Body of pancreas (tissue), 4 donors: ENCODE measurements around the gene ADGRF5. TPM values are rescaled to one million over a fixed set of nuclear protein-coding genes. Genes with fewer than 3 reads are reported as not detected.

ENCODE experiments used
- ATAC-seq: fragments of 150-250 bp; one replicate; pipeline ENCODE4 v1.9.1; 2016
- DNase-seq, 4 donors: peaks; one replicate each; pipeline ENCODE4 v3.0.0-alpha.2; 2019
- H3K27ac ChIP-seq, 4 donors: fragments of 200-600 bp; sonication (generic); 1 replicate in 3 of 4; 2 replicates in 1 of 4; pipeline versions ENCODE4 v1.5.1 to v1.6.1; 2016 to 2019; ENCODE audit warnings: mild to moderate bottlenecking in 1 of 4, mixed read lengths in 1 of 4, moderate library complexity in 1 of 4
- H3K27me3 ChIP-seq, 2 donors: fragments of 200-600 bp; sonication (generic); one replicate each; pipeline ENCODE4 v1.6.0; 2016; ENCODE audit warnings: mild to moderate bottlenecking in 1 of 2
- H3K36me3 ChIP-seq, 2 donors: fragments of 200-600 bp; sonication (generic); replicated peaks in 1 of 2; 2 replicates each; pipeline ENCODE4 v1.5.1; 2016; ENCODE audit warnings: low read depth in 2 of 2; ENCODE audit not compliant: insufficient read depth in 1 of 2
- H3K4me1 ChIP-seq: fragments of 200-600 bp; sonication (generic); one replicate; pipeline ENCODE4 v1.6.0; 2016
- H3K4me3 ChIP-seq, 2 donors: fragments of 200-600 bp; sonication (generic); 1 replicate in 1 of 2; 2 replicates in 1 of 2; pipeline ENCODE4 v1.5.1; 2016 to 2019
- H3K9me3 ChIP-seq, 3 donors: fragments of 200-600 bp; sonication (generic); 1 replicate in 2 of 3; 2 replicates in 1 of 3; pipeline ENCODE4 v1.5.1; 2016
- POLR2A ChIP-seq, 3 donors: fragments of 450-650 bp; IDR thresholded peaks; one replicate each; pipeline ENCODE4 v1.6.1; 2016; ENCODE audit warnings: antibody characterized with exemption in 3 of 3, mild to moderate bottlenecking in 2 of 3
- WGBS, 2 donors: methylation state at CpG; one replicate each; pipeline ENCODE4 v1.1.5; 2017; 5-methylcytosine and 5-hydroxymethylcytosine counted together
- intact Hi-C: fragments of 100-400 bp; cut with DNase I; formaldehyde crosslinking; loops from one replicate; pipeline ENCODE4 v1.15.1; 2023
- total RNA-seq, 2 donors: library from RNA; depleted of rRNA; stranded (reverse); fragments of >200 nt; gene quantifications; one replicate each; pipeline ENCODE4 v1.1.0, GENCODE V29; 2016
- TF ChIP-seq, protein P1 (sequence below), 7 experiments: fragments of 450-650 bp in 4 of 7; fragments of 200-600 bp in 3 of 7; sonication (generic) in 3 of 7; IDR thresholded peaks; one replicate each; pipeline ENCODE4 v1.5.1; 2016 to 2019; ENCODE audit warnings: antibody characterized with exemption in 7 of 7

The ADGRF5 gene
- total RNA-seq, 2 donors from 2014 or later: 4.9 to 6.5 TPM

GRCh38 chr6:46808806-46809205 lies 112.9 kb downstream of the ADGRF5 start:
- Histone ChIP-seq H3K4me3 (no peak overlapping the region), H3K4me1 (no peaks in the 10 kb centered on the region), H3K27me3 (no peaks in the 10 kb centered on the region), H3K27ac (no peak overlapping the region), H3K9me3 (no peaks in the 10 kb centered on the region), H3K36me3 (no peaks in the 10 kb centered on the region)
- DNase-seq (no peak), ATAC-seq (no peak)
- TF ChIP-seq, protein P1, sequence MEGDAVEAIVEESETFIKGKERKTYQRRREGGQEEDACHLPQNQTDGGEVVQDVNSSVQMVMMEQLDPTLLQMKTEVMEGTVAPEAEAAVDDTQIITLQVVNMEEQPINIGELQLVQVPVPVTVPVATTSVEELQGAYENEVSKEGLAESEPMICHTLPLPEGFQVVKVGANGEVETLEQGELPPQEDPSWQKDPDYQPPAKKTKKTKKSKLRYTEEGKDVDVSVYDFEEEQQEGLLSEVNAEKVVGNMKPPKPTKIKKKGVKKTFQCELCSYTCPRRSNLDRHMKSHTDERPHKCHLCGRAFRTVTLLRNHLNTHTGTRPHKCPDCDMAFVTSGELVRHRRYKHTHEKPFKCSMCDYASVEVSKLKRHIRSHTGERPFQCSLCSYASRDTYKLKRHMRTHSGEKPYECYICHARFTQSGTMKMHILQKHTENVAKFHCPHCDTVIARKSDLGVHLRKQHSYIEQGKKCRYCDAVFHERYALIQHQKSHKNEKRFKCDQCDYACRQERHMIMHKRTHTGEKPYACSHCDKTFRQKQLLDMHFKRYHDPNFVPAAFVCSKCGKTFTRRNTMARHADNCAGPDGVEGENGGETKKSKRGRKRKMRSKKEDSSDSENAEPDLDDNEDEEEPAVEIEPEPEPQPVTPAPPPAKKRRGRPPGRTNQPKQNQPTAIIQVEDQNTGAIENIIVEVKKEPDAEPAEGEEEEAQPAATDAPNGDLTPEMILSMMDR (IDR thresholded peaks at IDR 0.05): no peak
- no peak for TF ChIP-seq POLR2A (IDR thresholded peaks at IDR 0.05)
- intact Hi-C loops: no loop called here
- 63 to 86% methylated on average over 1 of the region's 1 CpG for WGBS, 2 donors

Other genes starting within 250 kb of the ADGRF5 start
- gene TDRD6, start 234.1 kb downstream of the ADGRF5 start, total RNA-seq: under 1 TPM; 0.66 to 0.78 TPM
- gene PLA2G7, start 186.6 kb downstream of the ADGRF5 start, total RNA-seq: under 1 TPM in 1 of 2 donors, not detected in 1; 0.78 TPM
- gene ANKRD66, start 175.0 kb downstream of the ADGRF5 start, total RNA-seq: not detected
- gene MEP1A, start 128.5 kb downstream of the ADGRF5 start, total RNA-seq: not detected
- under 1 TPM in 1 of 2 donors, not detected in 1; 0.52 TPM for gene ADGRF1, start 120.4 kb upstream of the ADGRF5 start, total RNA-seq